AG20443 (cell line): ENCODE measurements around the gene NPY4R2.
"Not testable (repeated sequence)": the region's sequence is repeated elsewhere in the genome, so short reads cannot be mapped to it uniquely, and the experiment has no call there.

Source experiments
- DNase-seq: peaks from one replicate; pipeline ENCODE4 v3.0.0; 2012; ENCODE audit warnings: low spot score, mixed read lengths

Gene NPY4R2

GRCh38 chr10:47918475-47918874 lies at the start of gene NPY4R2:
NPY4R2 (plus strand) TSS chr10:47918662; CDS start chr10:47921988, 3,326 bp downstream.
- not testable (repeated sequence) for DNase-seq

DNA sequence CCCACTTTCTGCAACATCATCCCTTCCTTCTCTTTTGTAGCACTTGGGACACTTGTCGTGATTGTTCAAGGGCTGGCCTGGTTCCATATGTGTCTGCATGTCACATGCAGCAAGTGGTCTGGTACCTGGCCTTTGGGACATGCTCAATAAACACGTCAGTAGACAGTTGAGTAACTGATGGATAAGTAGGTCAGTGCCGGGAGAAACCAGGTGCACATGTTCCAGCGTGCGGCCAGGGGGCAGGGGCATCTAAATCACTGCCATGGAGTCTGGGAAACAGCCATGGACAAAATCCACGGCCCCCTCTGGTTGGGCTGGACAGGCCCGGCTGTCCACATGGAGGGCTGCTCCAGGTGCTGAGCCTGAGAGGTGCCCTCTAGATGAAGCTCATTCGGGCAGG lies 47.6 kb upstream of the NPY4R2 start:
- not testable (repeated sequence) for DNase-seq

DNA sequence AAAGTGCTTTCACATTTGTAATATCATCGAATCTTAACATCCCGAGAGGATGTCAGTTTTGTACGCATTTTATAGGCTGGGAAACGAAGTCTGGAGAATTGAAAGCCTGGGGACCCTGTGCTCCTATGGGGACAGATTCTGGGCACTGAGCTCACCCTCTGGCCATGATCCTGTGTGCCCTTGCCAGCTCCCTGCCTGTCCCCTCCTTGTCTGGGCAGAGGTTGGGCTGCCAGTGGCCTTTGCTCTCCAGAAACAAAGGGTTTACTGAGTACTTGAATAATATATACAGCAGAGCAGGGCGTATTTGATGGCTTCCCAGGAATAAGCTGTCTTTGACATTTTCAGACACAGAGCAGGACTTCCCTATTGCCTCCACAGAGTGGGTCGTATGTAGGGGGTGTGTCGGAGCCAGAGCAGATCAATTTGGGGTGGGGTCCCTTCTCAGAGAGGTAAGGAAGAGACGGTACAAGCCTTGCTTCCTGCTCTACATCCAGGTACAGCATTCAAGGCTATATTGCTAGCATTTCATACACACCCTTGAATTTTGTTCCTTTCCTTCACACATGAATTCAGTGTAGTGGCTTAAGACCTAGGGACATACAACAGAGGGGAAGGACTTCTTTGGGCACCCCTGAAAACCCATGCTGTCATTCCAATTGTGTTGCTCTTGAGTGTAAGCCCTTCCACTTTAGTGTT lies 46.8 kb upstream of the NPY4R2 start:
- DNase-seq: not testable (repeated sequence)

GRCh38 chr10:47872236-47872635 lies 46.2 kb upstream of the NPY4R2 start:
- DNase-seq: not testable (repeated sequence)

GRCh38 chr10:47884239-47884638 lies 34.2 kb upstream of the NPY4R2 start:
- not testable (repeated sequence) for DNase-seq

DNA sequence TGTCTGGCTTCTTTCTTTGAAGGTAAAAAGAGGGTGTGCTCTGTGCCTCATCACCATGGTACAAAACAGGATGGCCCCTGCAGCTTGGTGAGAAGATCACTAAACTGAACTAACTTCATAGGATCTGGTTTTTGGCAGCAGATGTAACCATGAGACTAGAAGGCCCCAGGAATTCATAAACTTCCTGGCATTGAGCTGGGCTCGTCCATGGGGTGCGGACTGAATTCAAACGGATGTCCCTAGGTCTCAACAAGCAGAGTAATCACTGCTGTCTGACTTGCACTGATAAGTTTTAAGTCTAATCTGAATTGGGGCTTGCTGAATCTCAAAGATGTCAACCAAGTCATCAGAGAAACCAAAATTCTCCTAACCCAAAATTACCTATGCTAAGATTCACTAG lies 33.5 kb upstream of the NPY4R2 start:
- not testable (repeated sequence) for DNase-seq

DNA sequence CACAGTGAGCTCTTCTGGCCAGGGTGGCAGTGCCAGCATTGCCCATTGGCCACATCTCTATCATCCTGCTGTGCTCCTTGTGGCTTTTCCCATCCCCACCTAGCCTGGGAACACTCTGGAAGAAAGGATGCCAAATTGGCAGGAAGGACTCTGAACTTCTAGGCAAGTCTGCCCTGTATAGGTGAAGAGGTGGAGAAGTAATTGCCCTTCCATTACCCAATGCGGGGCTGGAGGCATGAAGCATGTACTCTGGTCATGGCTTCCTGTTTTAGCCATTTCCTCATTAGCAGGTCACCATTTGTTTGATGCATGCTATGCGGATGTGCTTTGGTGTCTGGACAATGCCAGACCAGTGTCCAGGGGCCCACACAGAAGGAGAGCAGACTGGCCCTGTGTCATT lies 32.1 kb upstream of the NPY4R2 start:
- not testable (repeated sequence) for DNase-seq

GRCh38 chr10:47886827-47887226 lies 31.6 kb upstream of the NPY4R2 start:
- DNase-seq: not testable (repeated sequence)

GRCh38 chr10:47890737-47891136 lies 27.7 kb upstream of the NPY4R2 start:
- not testable (repeated sequence) for DNase-seq

DNA sequence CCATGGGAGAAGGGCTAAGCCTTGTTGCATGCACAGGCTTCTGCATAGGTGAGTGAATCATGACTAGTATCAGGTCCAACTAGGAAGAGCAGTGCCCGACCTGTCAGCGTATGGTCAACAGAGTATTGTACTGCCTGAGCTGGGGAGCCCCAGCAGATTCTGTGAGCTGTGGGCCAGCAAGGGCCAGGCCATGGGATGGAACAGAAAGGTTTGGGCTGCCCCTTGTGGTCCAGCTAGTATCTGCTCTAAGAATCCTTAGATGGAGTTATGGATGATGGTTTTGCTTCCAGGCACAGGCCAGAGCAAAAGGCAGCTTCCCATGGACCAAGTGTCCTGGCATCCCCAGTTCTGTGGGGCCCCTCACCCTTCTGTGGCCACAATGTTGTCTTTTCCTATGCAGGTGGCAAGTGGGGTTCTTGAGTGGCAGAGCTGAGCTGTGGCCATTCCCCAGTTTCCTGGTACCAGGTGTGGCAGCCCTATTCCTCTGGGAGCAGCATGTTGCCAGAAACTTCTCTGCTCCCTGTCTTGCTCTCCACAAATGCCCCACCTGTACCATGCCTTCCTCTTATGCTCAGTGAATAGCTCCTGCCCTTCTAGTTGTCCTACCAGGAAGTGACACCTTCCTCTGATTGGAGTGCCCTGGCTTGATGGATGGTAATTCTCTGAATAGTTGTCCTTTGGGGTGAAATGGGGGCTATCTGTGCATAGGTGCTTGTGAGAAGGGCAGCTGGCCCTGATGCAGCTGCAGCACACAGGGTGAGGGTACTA lies 25.8 kb upstream of the NPY4R2 start:
- not testable (repeated sequence) for DNase-seq

DNA sequence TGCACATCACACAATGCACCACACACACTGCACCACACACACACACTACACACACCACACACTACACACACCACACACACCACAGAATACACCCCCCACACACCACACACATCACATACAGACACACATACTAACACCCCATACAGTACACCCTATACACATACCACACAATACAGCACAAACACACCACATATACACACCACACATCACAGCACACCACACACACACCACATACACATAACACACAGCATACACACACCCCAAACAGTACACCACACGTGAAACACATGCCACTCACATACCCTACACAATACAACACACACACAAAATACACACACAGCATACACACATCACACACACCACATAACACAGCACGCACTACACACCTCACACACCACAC lies 23.9 kb upstream of the NPY4R2 start:
- DNase-seq: not testable (repeated sequence)

GRCh38 chr10:47897813-47898212 lies 20.6 kb upstream of the NPY4R2 start:
- DNase-seq: not testable (repeated sequence)

DNA sequence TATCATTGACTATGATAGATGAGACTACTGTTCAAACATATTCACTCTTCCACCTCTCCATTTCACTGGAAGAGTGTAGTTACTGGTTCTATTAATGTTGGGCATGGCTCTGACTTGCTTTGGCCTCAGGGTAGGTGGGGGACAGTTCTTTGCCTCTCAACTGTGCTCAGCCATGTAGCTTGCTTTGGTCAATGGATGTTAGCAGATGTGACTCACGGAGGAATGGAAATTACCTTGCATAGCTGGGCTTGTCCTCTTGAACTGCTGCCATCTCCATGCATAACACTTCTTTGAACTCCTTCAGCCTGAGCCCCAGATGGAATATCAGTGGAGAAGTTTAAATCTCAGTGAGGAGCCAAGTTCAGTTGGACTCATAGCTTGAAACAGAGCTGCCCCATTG lies 9.1 kb upstream of the NPY4R2 start:
- DNase-seq: not testable (repeated sequence)

DNA sequence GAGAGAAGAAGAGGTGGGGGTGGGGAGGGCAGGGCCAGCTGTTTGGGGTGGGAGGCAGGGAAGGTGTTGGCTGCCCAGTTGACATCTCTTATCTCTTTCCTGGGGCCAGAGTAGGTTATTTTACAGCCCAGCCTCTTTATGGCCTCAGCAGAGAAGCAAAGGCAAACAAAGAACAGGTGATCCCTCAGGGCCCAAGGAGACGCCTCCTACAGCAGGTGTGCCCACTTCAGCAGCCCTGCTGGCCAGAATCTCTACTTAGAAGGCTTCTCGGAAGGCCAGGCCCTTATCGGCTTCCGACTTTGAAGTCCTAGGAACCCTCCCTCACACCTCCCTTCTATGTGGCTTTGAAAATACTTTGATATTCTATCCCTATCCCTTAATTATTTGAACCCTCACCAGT lies 8.0 kb upstream of the NPY4R2 start:
- not testable (repeated sequence) for DNase-seq

GRCh38 chr10:47914052-47914451 lies 4.4 kb upstream of the NPY4R2 start:
- not testable (repeated sequence) for DNase-seq

GRCh38 chr10:47915849-47916548 lies 2.5 kb upstream of the NPY4R2 start:
- DNase-seq: not testable (repeated sequence)

DNA sequence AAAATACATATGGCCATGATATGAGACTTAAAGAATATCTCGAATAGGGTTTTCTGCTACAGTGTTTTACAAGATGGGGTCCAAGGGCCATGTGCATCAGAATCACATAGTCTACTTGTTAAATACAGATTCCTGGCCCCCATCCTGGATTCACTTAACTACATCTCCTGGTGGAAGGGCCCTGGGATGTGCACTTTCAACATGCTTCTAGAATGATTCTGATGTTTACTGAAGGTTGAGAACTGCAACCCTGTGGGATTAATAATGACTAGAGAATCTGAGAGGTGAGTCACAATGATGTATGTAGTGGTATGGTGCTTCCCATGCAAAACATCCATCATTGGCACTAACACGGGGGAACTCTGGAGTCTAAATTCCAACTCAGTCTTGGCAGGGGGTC lies 2.1 kb downstream of the NPY4R2 start:
- not testable (repeated sequence) for DNase-seq

DNA sequence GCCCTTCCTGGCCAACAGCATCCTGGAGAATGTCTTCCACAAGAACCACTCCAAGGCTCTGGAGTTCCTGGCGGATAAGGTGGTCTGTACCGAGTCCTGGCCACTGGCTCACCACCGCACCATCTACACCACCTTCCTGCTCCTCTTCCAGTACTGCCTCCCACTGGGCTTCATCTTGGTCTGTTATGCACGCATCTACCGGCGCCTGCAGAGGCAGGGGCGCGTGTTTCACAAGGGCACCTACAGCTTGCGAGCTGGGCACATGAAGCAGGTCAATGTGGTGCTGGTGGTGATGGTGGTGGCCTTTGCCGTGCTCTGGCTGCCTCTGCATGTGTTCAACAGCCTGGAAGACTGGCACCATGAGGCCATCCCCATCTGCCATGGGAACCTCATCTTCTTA lies 4.0 kb downstream of the NPY4R2 start:
- not testable (repeated sequence) for DNase-seq

- DNase-seq: not testable (repeated sequence)
These were observed 6.2 kb downstream of the NPY4R2 start for GRCh38 chr10:47924628-47925027.

DNA sequence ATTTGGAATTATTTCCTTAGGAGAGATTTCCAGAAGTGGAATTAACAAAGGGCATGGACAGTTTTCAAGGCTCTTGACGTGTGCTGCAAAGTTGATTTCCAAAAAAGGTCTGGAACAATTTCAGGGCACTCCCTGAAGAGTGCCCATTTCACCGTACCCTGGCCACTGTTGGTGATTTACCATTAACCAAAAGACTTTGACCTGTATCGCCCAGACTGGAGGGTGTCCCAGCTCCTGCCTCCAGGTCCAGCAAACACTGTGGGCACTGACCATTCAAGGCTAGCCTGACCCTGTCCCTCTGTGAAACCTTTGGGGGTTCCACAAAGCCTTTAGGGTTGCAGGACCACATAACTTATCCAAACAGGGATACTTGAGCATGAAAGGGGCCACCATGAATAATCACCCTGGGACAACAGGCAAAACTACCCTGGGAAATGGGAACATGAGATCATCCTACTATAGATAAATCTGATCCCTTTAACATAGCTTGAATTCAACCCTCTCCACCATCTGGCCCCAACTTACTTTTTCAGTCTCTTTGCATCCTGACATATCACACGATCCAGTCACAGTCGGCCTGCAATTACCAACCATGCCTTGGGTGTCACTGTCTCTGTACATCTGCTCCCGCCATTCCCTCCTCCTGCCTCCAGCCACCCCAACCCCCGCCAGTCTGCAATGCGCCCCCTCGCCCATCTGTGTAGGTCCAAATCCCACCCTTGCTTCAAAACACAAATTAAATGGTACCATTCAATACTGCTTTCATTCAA lies 8.9 kb downstream of the NPY4R2 start:
- DNase-seq: not testable (repeated sequence)

- DNase-seq: not testable (repeated sequence)
These were observed 9.8 kb downstream of the NPY4R2 start for GRCh38 chr10:47928225-47928624.

- DNase-seq: not testable (repeated sequence)
These were observed 14.4 kb downstream of the NPY4R2 start for GRCh38 chr10:47932824-47933223.
